VCaP (cell line): Measurements from ENCODE around the gene SLC4A1AP.

Source experiments
- H3K27ac ChIP-seq: fragments of 450-650 bp; 2 replicates; pipeline ENCODE4 v1.5.1; 2017
- CTCF ChIP-seq: fragments of 450-650 bp; conservative IDR thresholded peaks from 2 replicates; pipeline ENCODE4 v1.5.1; 2017; ENCODE audit warnings: mild to moderate bottlenecking, moderate library complexity

The SLC4A1AP gene

DNA sequence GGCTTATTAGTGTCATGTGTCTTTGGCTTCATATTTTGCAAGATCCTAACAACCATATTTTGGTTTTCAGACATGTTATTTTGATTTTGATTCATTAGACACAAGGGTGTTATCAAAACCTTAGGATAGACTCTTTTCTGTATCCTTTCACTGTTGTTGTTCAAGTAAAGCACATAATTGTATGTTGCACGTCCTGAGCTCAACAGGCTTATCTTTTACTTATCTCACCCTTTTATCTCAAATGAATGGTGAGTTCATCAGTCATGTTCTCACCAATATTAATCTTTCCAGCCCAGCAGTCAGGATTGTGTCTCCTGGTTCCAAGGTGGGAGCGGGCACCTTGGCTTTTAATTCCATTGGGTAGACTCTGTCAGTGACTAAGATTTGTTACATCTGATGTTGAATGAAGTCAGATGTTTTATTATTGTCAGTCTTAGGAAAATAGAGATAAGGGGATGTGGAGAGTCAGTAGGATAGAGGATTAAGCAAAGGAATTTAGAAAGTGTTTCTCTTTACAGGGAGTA, 22.9 kb upstream of the SLC4A1AP start:
- H3K27ac ChIP-seq = no peak overlapping the region
- TF ChIP-seq CTCF = no peak

DNA sequence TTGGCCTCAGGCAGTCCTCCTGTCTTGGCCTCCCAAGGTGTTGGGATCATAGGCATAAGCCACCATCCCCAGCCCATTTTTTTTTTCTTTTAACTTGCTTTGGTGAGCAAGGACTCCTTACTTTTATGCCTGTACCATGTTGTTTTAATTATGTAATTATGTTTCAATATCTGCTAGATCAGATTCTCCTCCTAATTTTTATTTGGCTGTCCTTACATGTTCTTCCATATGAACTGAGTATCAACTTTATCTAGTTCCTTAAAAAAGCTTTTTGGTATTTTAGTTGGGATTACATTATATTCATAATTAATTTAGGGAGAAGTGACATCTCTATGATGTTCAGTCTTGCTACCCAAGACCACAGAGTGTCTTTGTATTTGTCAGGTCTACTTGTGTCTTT, 18.5 kb upstream of the SLC4A1AP start:
- H3K27ac ChIP-seq = no peak overlapping the region
- TF ChIP-seq CTCF = no peak

- H3K27ac ChIP-seq = no peak overlapping the region
- TF ChIP-seq CTCF = no peak
Measured at GRCh38 chr2:27647289-27647688, 16.4 kb upstream of the SLC4A1AP start.

DNA sequence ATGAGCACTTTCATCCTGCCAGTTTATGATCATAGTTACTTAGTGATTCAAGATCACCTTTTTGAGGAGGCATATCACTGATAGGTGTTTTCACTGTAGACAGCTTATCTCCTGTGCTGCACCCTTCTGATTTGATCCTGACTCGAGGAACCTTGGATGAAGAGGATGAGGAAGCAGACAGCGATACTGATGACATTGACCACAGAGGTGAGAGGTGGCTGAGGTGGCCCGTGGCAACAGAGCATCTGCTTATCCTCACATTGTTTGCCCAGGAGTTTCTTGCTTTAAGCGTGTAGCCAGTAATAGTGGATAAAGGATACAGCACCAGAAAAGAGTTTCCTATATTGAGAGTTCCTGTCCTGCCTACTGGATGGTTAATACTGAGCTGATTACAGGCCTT, 16.0 kb upstream of the SLC4A1AP start:
- no peak for TF ChIP-seq CTCF
- no peak overlapping the region for H3K27ac ChIP-seq

- no peak overlapping the region for H3K27ac ChIP-seq
- TF ChIP-seq CTCF = no peak
Measured at GRCh38 chr2:27651056-27651455, 12.6 kb upstream of the SLC4A1AP start.

- no peak overlapping the region for H3K27ac ChIP-seq
- TF ChIP-seq CTCF = no peak
Measured at GRCh38 chr2:27652341-27652740, 11.3 kb upstream of the SLC4A1AP start.

DNA sequence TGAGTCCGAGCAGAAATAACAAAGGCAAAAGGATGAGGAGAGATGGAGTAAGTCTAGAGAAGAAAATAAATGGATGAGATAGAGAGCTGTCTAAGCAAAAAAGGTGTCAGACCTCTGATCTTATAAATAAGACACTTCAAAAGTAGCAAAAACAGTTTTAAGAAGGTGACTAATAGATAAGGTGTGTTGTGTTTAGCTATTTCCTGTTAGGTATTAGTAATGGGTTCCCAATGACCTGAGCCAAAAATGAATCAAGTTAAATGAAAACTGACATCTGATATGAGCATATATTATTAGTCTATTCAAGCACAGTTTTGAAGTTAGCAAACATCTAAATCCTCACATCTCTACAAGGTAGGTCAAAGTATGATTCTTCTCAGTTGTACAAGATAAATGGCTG, 10.9 kb upstream of the SLC4A1AP start:
- no peak overlapping the region for H3K27ac ChIP-seq
- TF ChIP-seq CTCF = no peak

DNA sequence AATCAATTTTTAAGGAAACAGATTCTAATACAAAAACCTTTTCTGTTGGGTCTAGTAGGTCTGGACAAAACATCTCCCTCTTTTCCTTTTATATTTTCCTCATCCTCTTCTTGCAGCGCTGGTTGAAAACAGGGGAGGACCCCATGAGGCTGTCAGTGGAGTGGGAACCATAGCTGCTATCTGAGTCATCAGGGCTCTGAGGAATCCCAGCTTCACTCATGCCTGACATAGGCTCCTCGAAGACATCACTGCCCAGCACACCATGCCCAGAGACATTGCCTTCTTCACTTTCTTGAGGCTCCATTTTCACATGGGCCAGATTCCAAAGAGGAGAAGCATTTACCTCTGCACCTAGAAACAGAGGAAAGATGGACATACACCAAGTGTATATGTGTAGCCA, 10.3 kb upstream of the SLC4A1AP start:
- H3K27ac ChIP-seq = no peak overlapping the region
- no peak for TF ChIP-seq CTCF
